ENCODE measurements around the gene SLC22A1. TPM values are rescaled to one million over a fixed set of nuclear protein-coding genes. Genes with fewer than 3 reads are reported as not detected.

SLC22A1 gene
- total and polyA plus RNA-seq, 8 donors = 0.53 to 2.5 (median 0.83) TPM

- DNase-seq (no peak), ATAC-seq (no peak), FAIRE-seq (no peak)
- peaks cover 4 to 70% (median 31%) of the 10 kb centered on the region in 3 donors for H3K36me3 ChIP-seq
- H3K27ac ChIP-seq = no peak overlapping the region
- 84 to 87% methylated on average over 10 of the region's 10 CpGs for WGBS, 2 donors
- H3K4me3 ChIP-seq = no peak overlapping the region
- no peaks in the 10 kb centered on the region for H3K9me3 ChIP-seq
- no peaks in the 10 kb centered on the region for H3K27me3 ChIP-seq
- intact Hi-C loops (cut with DNase I) = no loop called here
- no peaks in the 10 kb centered on the region for H3K4me1 ChIP-seq
- TF ChIP-seq CTCF (IDR thresholded peaks at IDR 0.05) = no peak
Observed at GRCh38 chr6:160092602-160093001, 29.0 kb upstream of the SLC22A1 start.

GRCh38 chr6:160093061-160093460 lies 28.6 kb upstream of the SLC22A1 start:
- DNase-seq (no peak), FAIRE-seq (no peak), ATAC-seq (no peak)
- no peak for TF ChIP-seq CTCF (IDR thresholded peaks at IDR 0.05)
- no peaks in the 10 kb centered on the region for H3K27me3 ChIP-seq
- WGBS, 2 donors = 73 to 76% methylated on average over 7 of the region's 7 CpGs
- H3K27ac ChIP-seq = no peak overlapping the region
- H3K36me3 ChIP-seq = peaks cover 4 to 73% (median 31%) of the 10 kb centered on the region in 3 donors
- H3K4me1 ChIP-seq = no peaks in the 10 kb centered on the region
- intact Hi-C loops (cut with DNase I) = no loop called here
- H3K9me3 ChIP-seq = no peaks in the 10 kb centered on the region
- H3K4me3 ChIP-seq = no peak overlapping the region

- intact Hi-C loops (cut with DNase I) = no loop called here
- H3K36me3 ChIP-seq = peaks cover 4 to 76% (median 31%) of the 10 kb centered on the region in 3 donors
Observed at GRCh38 chr6:160093946-160094345, 27.7 kb upstream of the SLC22A1 start.

GRCh38 chr6:160095146-160095845 lies 26.3 kb upstream of the SLC22A1 start:
- WGBS, 2 donors = 92 to 95% methylated on average over 8 of the region's 8 CpGs
- intact Hi-C loops (cut with DNase I) = no loop called here
- no peak for ATAC-seq
- no peak for TF ChIP-seq CTCF (IDR thresholded peaks at IDR 0.05)
- DNase-seq = no peak
- no peak overlapping the region for H3K4me3 ChIP-seq
- H3K9me3 ChIP-seq = no peaks in the 10 kb centered on the region
- no peaks in the 10 kb centered on the region for H3K27me3 ChIP-seq
- H3K27ac ChIP-seq = no peak overlapping the region
- H3K36me3 ChIP-seq = peaks cover 4 to 67% (median 19%) of the 10 kb centered on the region in 3 donors
- no peak for FAIRE-seq
- H3K4me1 ChIP-seq = no peaks in the 10 kb centered on the region

More at GRCh38 chr6:160093946-160094345, 27.7 kb upstream of the SLC22A1 start:
- Histone ChIP-seq H3K4me1 (no peaks in the 10 kb centered on the region), H3K4me3 (no peak overlapping the region), H3K27ac (no peak overlapping the region), H3K27me3 (no peaks in the 10 kb centered on the region), H3K9me3 (no peaks in the 10 kb centered on the region)
- no peak for TF ChIP-seq CTCF (IDR thresholded peaks at IDR 0.05)
- ATAC-seq (no peak), FAIRE-seq (no peak), DNase-seq (no peak)
- WGBS, 2 donors = 86 to 93% methylated on average over 4 of the region's 4 CpGs

Data from pancreas (tissue), 10 donors.